Uterus (tissue), 4 donors: ENCODE data around the gene NSFL1C. TPM values are rescaled to one million over a fixed set of nuclear protein-coding genes. Genes with fewer than 3 reads are reported as not detected.

Experiments
- DNase-seq, 2 donors: peaks; one replicate each; pipeline ENCODE4 v3.0.0-alpha.2; 2019 to 2020
- H3K27ac ChIP-seq, 2 donors: fragments of 200-600 bp; sonication (generic); 1 replicate in 1 of 2; 2 replicates in 1 of 2; pipeline ENCODE4 v1.5.1; 2016 to 2018
- H3K27me3 ChIP-seq, 2 donors: fragments of 200-600 bp; sonication (generic); one replicate each; pipeline ENCODE4 v1.5.1; 2018 to 2019; ENCODE audit warnings: control low read depth in 1 of 2
- H3K36me3 ChIP-seq, 2 donors: fragments of 200-600 bp; sonication (generic); one replicate each; pipeline ENCODE4 v1.5.1; 2019; ENCODE audit warnings: control low read depth in 1 of 2
- H3K4me1 ChIP-seq, 2 donors: fragments of 200-600 bp; sonication (generic); one replicate each; pipeline ENCODE4 v1.5.1; 2018 to 2019; ENCODE audit warnings: control low read depth in 1 of 2
- H3K4me3 ChIP-seq, 2 donors: fragments of 200-600 bp; sonication (generic); 1 replicate in 1 of 2; 2 replicates in 1 of 2; pipeline ENCODE4 v1.5.1; 2018 to 2019; ENCODE audit warnings: mild to moderate bottlenecking in 1 of 2
- H3K9me3 ChIP-seq, 2 donors: fragments of 200-600 bp; sonication (generic); one replicate each; pipeline ENCODE4 v1.5.1; 2019; ENCODE audit warnings: control low read depth in 1 of 2
- POLR2A ChIP-seq, 2 donors: fragments of 450-650 bp; IDR thresholded peaks; one replicate each; pipeline ENCODE4 v1.6.1; 2016; ENCODE audit warnings: antibody characterized with exemption in 2 of 2, mild to moderate bottlenecking in 1 of 2, moderate library complexity in 1 of 2
- intact Hi-C: fragments of 100-400 bp; cut with DNase I; formaldehyde crosslinking; loops from one replicate; pipeline ENCODE4 v1.15.1; 2023; ENCODE audit warnings: low total_unique reads
- total RNA-seq, 4 donors: library from RNA; depleted of rRNA in 3 of 4; stranded (reverse); fragments of >200 nt in 3 of 4; gene quantifications; one replicate each; pipeline versions ENCODE4 v1.1.0 to v1.2.4, GENCODE V29; 2014 to 2023
- TF ChIP-seq, protein P1 (sequence below), 4 experiments: fragments of 200-600 bp in 2 of 4; fragments of 450-650 bp in 2 of 4; sonication (generic) in 2 of 4; IDR thresholded peaks; one replicate each; pipeline ENCODE4 v1.5.1; 2016 to 2019; ENCODE audit warnings: antibody characterized with exemption in 4 of 4, mild to moderate bottlenecking in 2 of 4, moderate library complexity in 1 of 4
- donor health status: DM: yes; HTN: yes; CAD: no.

NSFL1C gene
- total RNA-seq, 4 donors from 2014 or later: 18.7 to 67.8 (median 35.8) TPM

DNA sequence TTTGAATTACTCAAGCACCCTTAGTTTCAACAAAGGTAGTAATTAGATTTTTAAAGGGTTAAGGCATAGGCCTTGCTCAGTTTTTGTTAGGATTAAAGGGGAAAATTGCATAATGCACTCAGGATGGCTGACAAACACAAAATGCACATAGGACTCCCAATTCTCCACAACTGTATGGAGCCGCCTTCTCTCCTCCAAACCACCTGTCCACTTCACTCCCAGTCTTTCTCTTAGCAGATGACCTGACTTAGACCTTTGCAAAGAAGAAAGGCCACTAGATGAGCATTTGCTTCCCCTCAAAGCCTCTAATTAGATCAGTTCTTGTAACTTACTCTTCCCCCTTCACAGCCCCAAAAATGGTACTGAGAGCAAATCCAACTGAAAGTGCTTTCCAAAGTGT, 20.1 kb downstream of the NSFL1C start:
- no peaks in the 10 kb centered on the region for H3K27me3 ChIP-seq

GRCh38 chr20:1443085-1443484, 23.6 kb downstream of the NSFL1C start:
- no peak overlapping the region for H3K27ac ChIP-seq
- no peaks in the 10 kb centered on the region for H3K36me3 ChIP-seq
- H3K9me3 ChIP-seq: no peaks in the 10 kb centered on the region
- no peak overlapping the region for H3K4me3 ChIP-seq
- H3K27me3 ChIP-seq: no peaks in the 10 kb centered on the region
- TF ChIP-seq, protein P1, sequence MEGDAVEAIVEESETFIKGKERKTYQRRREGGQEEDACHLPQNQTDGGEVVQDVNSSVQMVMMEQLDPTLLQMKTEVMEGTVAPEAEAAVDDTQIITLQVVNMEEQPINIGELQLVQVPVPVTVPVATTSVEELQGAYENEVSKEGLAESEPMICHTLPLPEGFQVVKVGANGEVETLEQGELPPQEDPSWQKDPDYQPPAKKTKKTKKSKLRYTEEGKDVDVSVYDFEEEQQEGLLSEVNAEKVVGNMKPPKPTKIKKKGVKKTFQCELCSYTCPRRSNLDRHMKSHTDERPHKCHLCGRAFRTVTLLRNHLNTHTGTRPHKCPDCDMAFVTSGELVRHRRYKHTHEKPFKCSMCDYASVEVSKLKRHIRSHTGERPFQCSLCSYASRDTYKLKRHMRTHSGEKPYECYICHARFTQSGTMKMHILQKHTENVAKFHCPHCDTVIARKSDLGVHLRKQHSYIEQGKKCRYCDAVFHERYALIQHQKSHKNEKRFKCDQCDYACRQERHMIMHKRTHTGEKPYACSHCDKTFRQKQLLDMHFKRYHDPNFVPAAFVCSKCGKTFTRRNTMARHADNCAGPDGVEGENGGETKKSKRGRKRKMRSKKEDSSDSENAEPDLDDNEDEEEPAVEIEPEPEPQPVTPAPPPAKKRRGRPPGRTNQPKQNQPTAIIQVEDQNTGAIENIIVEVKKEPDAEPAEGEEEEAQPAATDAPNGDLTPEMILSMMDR (IDR thresholded peaks at IDR 0.05): no peak
- TF ChIP-seq POLR2A (IDR thresholded peaks at IDR 0.05): no peak
- no peak for DNase-seq
- no peaks in the 10 kb centered on the region for H3K4me1 ChIP-seq
- intact Hi-C loops: no loop called here

More for the DNA sequence above, 20.1 kb downstream of the NSFL1C start:
- Histone ChIP-seq H3K4me3 (no peak overlapping the region), H3K4me1 (no peaks in the 10 kb centered on the region), H3K27ac (no peak overlapping the region), H3K36me3 (no peaks in the 10 kb centered on the region), H3K9me3 (no peaks in the 10 kb centered on the region)
- no peak for TF ChIP-seq POLR2A (IDR thresholded peaks at IDR 0.05)
- TF ChIP-seq, protein P1 (IDR thresholded peaks at IDR 0.05): no peak
- intact Hi-C loops: no loop called here
- no peak for DNase-seq

- no peak for TF ChIP-seq POLR2A (IDR thresholded peaks at IDR 0.05)
- TF ChIP-seq, protein P1 (IDR thresholded peaks at IDR 0.05): no peak
- no peaks in the 10 kb centered on the region for H3K9me3 ChIP-seq
- H3K4me1 ChIP-seq: no peaks in the 10 kb centered on the region
- no peak for DNase-seq
- H3K4me3 ChIP-seq: no peak overlapping the region
- no peaks in the 10 kb centered on the region for H3K27me3 ChIP-seq
- H3K36me3 ChIP-seq: no peaks in the 10 kb centered on the region
- no peak overlapping the region for H3K27ac ChIP-seq
- intact Hi-C loops: no loop called here
Observed at GRCh38 chr20:1442304-1442703, 24.3 kb downstream of the NSFL1C start.

GRCh38 chr20:1441133-1441532, 25.5 kb downstream of the NSFL1C start:
- Histone ChIP-seq H3K36me3 (no peaks in the 10 kb centered on the region), H3K4me3 (no peak overlapping the region), H3K27ac (no peak overlapping the region), H3K27me3 (no peaks in the 10 kb centered on the region), H3K4me1 (no peaks in the 10 kb centered on the region), H3K9me3 (no peaks in the 10 kb centered on the region)
- intact Hi-C loops: no loop called here
- no peak for DNase-seq
- TF ChIP-seq, protein P1 (IDR thresholded peaks at IDR 0.05): no peak
- no peak for TF ChIP-seq POLR2A (IDR thresholded peaks at IDR 0.05)

DNA sequence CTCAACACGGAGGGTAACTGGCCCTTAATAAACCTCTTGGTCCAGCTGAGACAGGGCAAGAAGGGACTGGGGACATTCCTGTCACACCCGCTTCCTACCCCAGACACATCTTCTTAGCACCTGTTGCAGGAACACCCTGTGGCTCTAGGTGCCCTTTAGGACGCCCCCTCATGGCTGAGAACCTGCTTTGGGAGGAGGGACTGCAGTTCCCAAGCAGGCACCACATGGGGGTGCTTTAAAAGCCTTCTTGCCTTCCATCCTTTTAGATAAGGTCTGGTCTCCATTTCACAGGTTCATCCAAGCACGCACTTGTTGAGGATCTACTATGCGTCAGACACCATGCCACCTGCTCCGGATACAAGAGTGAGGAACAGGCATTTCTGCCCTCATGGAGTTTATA, 26.6 kb downstream of the NSFL1C start:
- H3K36me3 ChIP-seq: no peaks in the 10 kb centered on the region
- H3K4me1 ChIP-seq: no peaks in the 10 kb centered on the region
- no peaks in the 10 kb centered on the region for H3K9me3 ChIP-seq
- no peaks in the 10 kb centered on the region for H3K27me3 ChIP-seq
- H3K4me3 ChIP-seq: no peak overlapping the region
- no peak overlapping the region for H3K27ac ChIP-seq
- DNase-seq: no peak
- no peak for TF ChIP-seq POLR2A (IDR thresholded peaks at IDR 0.05)
- TF ChIP-seq, protein P1 (IDR thresholded peaks at IDR 0.05): no peak
- intact Hi-C loops: no loop called here
